A549 (cell line): ENCODE data around the gene CD101. TPM values are rescaled to one million over a fixed set of nuclear protein-coding genes. Genes with fewer than 3 reads are reported as not detected.

Source experiments
- ATAC-seq, 2 experiments: fragments of 200-7000 bp in 1 of 2; fragments of >200 bp in 1 of 2; cut with Nextera tagmentation in 1 of 2; cut with Tn5 transposase in 1 of 2; 3 replicates each; pipeline versions ENCODE4 v1.8.0 to v1.9.1; 2018 to 2020; ENCODE audit warnings: mild to moderate bottlenecking in 1 of 2, moderate library complexity in 1 of 2
- CTCF ChIA-PET: fragments of 300-600 bp; sonication (Branson Sonifier 250); formaldehyde crosslinking; extraction: SDS; loops from one replicate; lab custom pipeline; 2021; ENCODE audit warnings: antibody characterized with exemption, inconsistent platforms; lab: Yijun Ruan, JAX
- POLR2A ChIA-PET: fragments of 350-600 bp; formaldehyde crosslinking; extraction: SDS; loops from one replicate; lab custom pipeline; 2021; ENCODE audit warnings: antibody characterized with exemption, inconsistent platforms; lab: Yijun Ruan, JAX
- DNase-seq, 2 experiments: peaks; one replicate each; pipeline versions ENCODE4 v3.0.0 to v3.0.0-alpha.2; 2011 to 2016; ENCODE audit warnings: low read depth in 1 of 2, low spot score in 1 of 2
- FAIRE-seq: peaks from 2 replicates; lab custom pipeline; 2011; peaks lifted over from hg19 to GRCh38; lab: Jason Lieb, UNC
- H3K27ac ChIP-seq, 2 experiments: fragments of >200 bp; sonication (Bioruptor Twin); formaldehyde crosslinking; 3 replicates each; pipeline ENCODE4 v1.5.1; 2016 to 2017
- H3K4me1 ChIP-seq: fragments of >200 bp; sonication (Bioruptor Twin); formaldehyde crosslinking; 3 replicates; pipeline ENCODE4 v1.6.1; 2016
- H3K4me2 ChIP-seq: fragments of >200 bp; sonication (Bioruptor Twin); formaldehyde crosslinking; 3 replicates; pipeline ENCODE4 v1.6.1; 2016
- H3K4me3 ChIP-seq: fragments of >200 bp; sonication (Bioruptor Twin); formaldehyde crosslinking; 3 replicates; pipeline ENCODE4 v1.5.1; 2016
- H3K9me3 ChIP-seq: fragments of >200 bp; sonication (Bioruptor Twin); formaldehyde crosslinking; 3 replicates; pipeline ENCODE4 v1.6.1; 2016
- CBX8 ChIP-seq: fragments of 200-600 bp; sonication (generic); IDR thresholded peaks from 2 replicates; pipeline ENCODE4 v1.6.1; 2016
- CTCF ChIP-seq: fragments of >200 bp; sonication (Bioruptor Twin); formaldehyde crosslinking; IDR thresholded peaks from 3 replicates; pipeline ENCODE4 v1.5.1; 2016
- ELK1 ChIP-seq: fragments of 150-350 bp; IDR thresholded peaks from 2 replicates; pipeline ENCODE4 v1.6.1; 2014; ENCODE audit warnings: low read depth, mild to moderate bottlenecking, low read length
- ESRRA ChIP-seq: fragments of 150-350 bp; IDR thresholded peaks from 2 replicates; pipeline ENCODE4 v1.6.1; 2014; ENCODE audit warnings: mild to moderate bottlenecking, low read length, borderline replicate concordance
- HDAC2 ChIP-seq: fragments of 200-600 bp; sonication (generic); IDR thresholded peaks from 2 replicates; pipeline ENCODE4 v1.6.1; 2016
- HOXA7 ChIP-seq: fragments of 250-450 bp; sonication (Bioruptor Pico); IDR thresholded peaks from 2 replicates; pipeline ENCODE4 v1.5.0; 2020; ENCODE audit warnings: mild to moderate bottlenecking, moderate library complexity
- JUN ChIP-seq, 2 experiments: fragments of >200 bp; sonication (Bioruptor Twin); formaldehyde crosslinking; IDR thresholded peaks; 2 replicates in 1 of 2; 3 replicates in 1 of 2; pipeline ENCODE4 v1.6.1; 2016 to 2017
- JUNB ChIP-seq: fragments of >200 bp; sonication (Bioruptor Twin); formaldehyde crosslinking; IDR thresholded peaks from 2 replicates; pipeline ENCODE4 v1.6.1; 2016
- MAFK ChIP-seq: fragments of 450-650 bp; IDR thresholded peaks from 2 replicates; pipeline ENCODE4 v1.6.1; 2014; ENCODE audit not compliant: partially characterized antibody
- POLR2A ChIP-seq: IDR thresholded peaks from 2 replicates; pipeline ENCODE4 v1.6.1; 2012; ENCODE audit warnings: mild to moderate bottlenecking, low read length
- POLR2AphosphoS2 ChIP-seq: conservative IDR thresholded peaks from 2 replicates; pipeline ENCODE4 v1.6.1; 2012; ENCODE audit warnings: low read length, improper control_type of control experiment, inconsistent platforms
- RAD21 ChIP-seq, 2 experiments: fragments of >200 bp in 1 of 2; sonication (Bioruptor Twin) in 1 of 2; formaldehyde crosslinking in 1 of 2; IDR thresholded peaks in 1 of 2; conservative IDR thresholded peaks in 1 of 2; 2 replicates in 1 of 2; 3 replicates in 1 of 2; pipeline ENCODE4 v1.6.1; 2012 to 2018; ENCODE audit warnings: inconsistent platforms in 1 of 2
- RCOR1 ChIP-seq: fragments of 150-350 bp; IDR thresholded peaks from 2 replicates; pipeline ENCODE4 v1.6.1; 2014; ENCODE audit warnings: antibody characterized with exemption, low read length, low read depth
- REST ChIP-seq: fragments of 200-600 bp; sonication (generic); IDR thresholded peaks from 2 replicates; pipeline ENCODE4 v1.6.1; 2016; ENCODE audit warnings: antibody characterized with exemption, mild to moderate bottlenecking, moderate library complexity
- RFX5 ChIP-seq: fragments of 450-650 bp; IDR thresholded peaks from 2 replicates; pipeline ENCODE4 v1.7.1; 2014; ENCODE audit warnings: antibody characterized with exemption, mild to moderate bottlenecking, moderate library complexity
- RNF2 ChIP-seq: fragments of 200-600 bp; sonication (generic); IDR thresholded peaks from 2 replicates; pipeline ENCODE4 v1.6.1; 2016; ENCODE audit warnings: low read depth, mild to moderate bottlenecking, antibody characterized with exemption, moderate library complexity, borderline replicate concordance
- SMC3 ChIP-seq: fragments of >200 bp; sonication (Bioruptor Twin); formaldehyde crosslinking; IDR thresholded peaks from 3 replicates; pipeline ENCODE4 v1.6.1; 2018; ENCODE audit warnings: inconsistent platforms
- SREBF2 ChIP-seq: fragments of 450-650 bp; IDR thresholded peaks from 2 replicates; pipeline ENCODE4 v1.6.1; 2014; ENCODE audit warnings: mild to moderate bottlenecking, moderate library complexity
- WGBS: methylation state at CpG from one replicate; pipeline ENCODE4 v1.1.6; 2017; ENCODE audit errors: missing lambda C conversion rate; 5-methylcytosine and 5-hydroxymethylcytosine counted together
- polyA plus RNA-seq, 4 experiments: library from polyadenylated mRNA; depleted of rRNA in 3 of 4; stranded (reverse); fragments of >200 nt; fragmentation: RNase III in 1 of 4; extraction: RNeasy Plus Mini Kit Qiagen cat#74134 plus additional on column Dnase treatment in 1 of 4; gene quantifications; 2 replicates in 3 of 4; 3 replicates in 1 of 4; pipeline ENCODE4 v1.2.3, GENCODE V29; 2011 to 2017

CD101 gene
- polyA plus RNA-seq, 2 of the 4 experiments (the other 2 are of a cell fraction) = 0.21 to 0.52 TPM

GRCh38 chr1:116987256-116987555 lies 14.4 kb upstream of the CD101 start:
- Histone ChIP-seq H3K4me2 (no peak overlapping the region), H3K27ac (no peak overlapping the region), H3K9me3 (no peaks in the 10 kb centered on the region), H3K4me1 (no peaks in the 10 kb centered on the region), H3K4me3 (no peak overlapping the region)
- ChIA-PET CTCF (no interaction called here), POLR2A (no interaction called here)
- DNase-seq = no peak
- FAIRE-seq = no peak
- ATAC-seq = no peak
- no peak for TF ChIP-seq CBX8
- TF ChIP-seq MAFK = no peak
- no peak for TF ChIP-seq RCOR1
- no peak for TF ChIP-seq RFX5
- no peak for TF ChIP-seq RNF2
- no peak for TF ChIP-seq ESRRA
- 96% methylated on average over 11 of the region's 11 CpGs for WGBS

- ChIA-PET POLR2A (no interaction called here), CTCF (no interaction called here)
- no peaks in the 10 kb centered on the region for H3K4me1 ChIP-seq
- H3K4me3 ChIP-seq = no peak overlapping the region
- H3K9me3 ChIP-seq = no peaks in the 10 kb centered on the region
- H3K4me2 ChIP-seq = no peak overlapping the region
- TF ChIP-seq HDAC2 = no peak
- no peak for TF ChIP-seq RAD21 (conservative IDR thresholded peaks at IDR 0.05 in 1 of 2, IDR thresholded peaks at IDR 0.05 in 1 of 2)
- TF ChIP-seq CTCF = no peak
- TF ChIP-seq JUN (IDR thresholded peaks at IDR 0.05) = no peak
- no peak for TF ChIP-seq HOXA7 (CRISPR knock-in tag)
- ATAC-seq (no peak), DNase-seq (no peak), FAIRE-seq (no peak)
- WGBS = 95% methylated on average over 7 of the region's 7 CpGs
- no peak overlapping the region for H3K27ac ChIP-seq
Observed at GRCh38 chr1:116988248-116988647, 13.3 kb upstream of the CD101 start.

GRCh38 chr1:116988908-116989307 lies 12.7 kb upstream of the CD101 start:
- TF ChIP-seq ELK1 = no peak
- no peak for TF ChIP-seq POLR2A
- no peak for TF ChIP-seq CTCF
- no peak for TF ChIP-seq REST
- no peak for TF ChIP-seq MAFK
- no peak for TF ChIP-seq SREBF2
- TF ChIP-seq JUNB = no peak
- no peak for TF ChIP-seq SMC3
- no peak for TF ChIP-seq POLR2AphosphoS2
- FAIRE-seq (no peak), ATAC-seq (no peak), DNase-seq (no peak)
- CTCF ChIA-PET = no interaction called here
- Histone ChIP-seq H3K4me2 (no peak overlapping the region), H3K27ac (no peak overlapping the region), H3K4me1 (no peaks in the 10 kb centered on the region), H3K9me3 (no peaks in the 10 kb centered on the region), H3K4me3 (no peak overlapping the region)
- 66% methylated on average over 2 of the region's 2 CpGs for WGBS
- POLR2A ChIA-PET = no interaction called here
